ENCODE results near the gene CASP7. TPM values are rescaled to one million over a fixed set of nuclear protein-coding genes. Genes with fewer than 3 reads are reported as not detected.

The CASP7 gene
- total RNA-seq (2021) = 4.7 and 4.8 TPM in 2 replicates
- long read RNA-seq, transcript CASP7-211 (7 exons, 2,467 nt) = minor isoform, 6 of 34 reads
- long read RNA-seq, transcript CASP7-203 (7 exons, 2,377 nt) = major isoform, 24 of 34 reads
- long read RNA-seq, partial matches to known transcripts = 0 of 34 reads
- long read RNA-seq, other reads (novel, unspliced or antisense) = 2 of 34 reads

DNA sequence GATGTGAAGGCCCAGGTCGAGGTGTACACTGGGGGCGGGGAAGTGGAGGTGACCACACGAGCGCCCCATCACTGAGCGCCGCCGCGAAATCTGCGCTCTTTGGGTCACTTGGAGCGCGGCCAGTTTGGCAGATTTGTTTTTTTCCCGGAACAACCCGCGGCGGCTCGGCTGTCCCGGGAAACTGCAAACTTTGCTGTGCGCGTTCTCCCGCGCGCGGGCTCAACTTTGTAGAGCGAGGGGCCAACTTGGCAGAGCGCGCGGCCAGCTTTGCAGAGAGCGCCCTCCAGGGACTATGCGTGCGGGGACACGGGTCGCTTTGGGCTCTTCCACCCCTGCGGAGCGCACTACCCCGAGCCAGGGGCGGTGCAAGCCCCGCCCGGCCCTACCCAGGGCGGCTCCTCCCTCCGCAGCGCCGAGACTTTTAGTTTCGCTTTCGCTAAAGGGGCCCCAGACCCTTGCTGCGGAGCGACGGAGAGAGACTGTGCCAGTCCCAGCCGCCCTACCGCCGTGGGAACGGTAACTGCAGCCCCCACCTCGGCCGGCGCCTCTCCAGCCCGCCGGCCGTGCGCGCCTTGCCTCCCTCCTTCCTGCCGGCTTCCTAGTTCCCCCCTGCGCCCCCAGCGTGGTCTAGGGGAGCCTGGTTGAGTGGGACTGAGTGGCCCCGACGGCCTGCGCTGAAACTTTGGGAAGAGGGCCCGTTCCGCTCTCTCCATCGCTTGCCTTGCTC lies at the start of gene CASP7:
Gene CASP7 (plus strand): TSS at position 450 of the 727 bp plus-strand sequence. CDS start 17,582 bp downstream, outside the sequence.
- Histone ChIP-seq H2BK5ac (ENCODE audit: insufficient read length, low read length) (no peak within 1 kb of the TSS), H4K5ac (ENCODE audit: insufficient read length, low read depth, low read length) (no peak within 1 kb of the TSS), H3K9me3 (ENCODE audit: control insufficient read depth, low read depth, low read length) (no peaks in the 10 kb centered on the region), H3K4me2 (ENCODE audit: insufficient read depth, insufficient read length, low read length) (peak within 1 kb of the TSS; percentile 78), H3K23me2 (ENCODE audit: insufficient read length, low read depth, low read length, poor library complexity, severe bottlenecking) (peaks cover 8% of the 10 kb centered on the region), H3K4me1 (ENCODE audit: insufficient read depth, low read length) (0 out of 2 replicates have a peak, but pooled peaks cover 5% of the 10 kb centered on the region), H3K56ac (ENCODE audit: insufficient read length, low read depth, low read length) (no peak within 1 kb of the TSS), H2BK12ac (ENCODE audit: insufficient read length, low read depth, low read length) (no peak within 1 kb of the TSS), H3T11ph (ENCODE audit: low read length) (no peak within 1 kb of the TSS), H4K8ac (replicated peaks; ENCODE audit: insufficient read length, low read depth, low read length) (no peak within 1 kb of the TSS), H3K18ac (ENCODE audit: insufficient read length, low read depth, low read length) (peak within 1 kb of the TSS; percentile 43), H3K4ac (ENCODE audit: low read depth, low read length) (no peak within 1 kb of the TSS), H3K27ac (ENCODE audit: insufficient read length, low read depth, low read length) (no peak within 1 kb of the TSS), H3K27me3 (ENCODE audit: insufficient read depth, low read length) (no peaks in the 10 kb centered on the region; the same call in 1 of the 2 replicates), H4K91ac (ENCODE audit: insufficient read length, low read depth, low read length) (no peak within 1 kb of the TSS), H3K79me2 (ENCODE audit: insufficient read depth, low read length) (no peaks in the 10 kb centered on the region; the same call in 1 of the 2 replicates), H2BK20ac (ENCODE audit: low read depth, low read length, poor library complexity, severe bottlenecking) (no peak within 1 kb of the TSS), H2BK120ac (ENCODE audit: low read depth, low read length, poor library complexity, severe bottlenecking) (no peak within 1 kb of the TSS), H2AFZ (ENCODE audit: low read length) (no peak within 1 kb of the TSS), H3K14ac (ENCODE audit: insufficient read depth, low read length) (peak within 1 kb of the TSS; percentile 53), H3K79me1 (ENCODE audit: insufficient read depth, low read depth, low read length, poor library complexity, severe bottlenecking) (no peaks in the 10 kb centered on the region), H4K20me1 (ENCODE audit: control insufficient read depth, insufficient read depth, insufficient read length) (no peaks in the 10 kb centered on the region), H3K9ac (ENCODE audit: extremely low read depth, insufficient read length, low read length) (peak within 1 kb of the TSS; percentile 39), H2AK5ac (ENCODE audit: insufficient read length, low read length) (no peak within 1 kb of the TSS), H3K23ac (ENCODE audit: insufficient read length, low read depth, low read length) (no peak within 1 kb of the TSS), H2BK15ac (ENCODE audit: low read depth, low read length) (no peak within 1 kb of the TSS)
- peaks cover 0 to 7% of the 10 kb centered on the region in 2 experiments; a peak in 3 of 5 replicates for H3K9me3 Mint-ChIP-seq
- TF ChIP-seq CTCF (conservative IDR thresholded peaks at IDR 0.05) = 0 out of 3 replicates have a peak, but pooled peaks have one; percentile 19
- H3K27ac Mint-ChIP-seq = peak within 1 kb of the TSS in 2 of 3 experiments; percentile 35 to 55; a peak in 3 of 7 replicates
- DNase-seq = peak; percentile 88
- peaks cover 0 to 9% (median 5%) of the 10 kb centered on the region in 3 experiments; a peak in 2 of 7 replicates for H3K36me3 Mint-ChIP-seq (ENCODE audit: insufficient read depth in 1 of 3, low read depth in 3 of 3)
- peaks cover 9 to 10% of the 10 kb centered on the region in 2 experiments for H3K4me1 Mint-ChIP-seq
- peaks cover 39% of the 10 kb centered on the region for H3K27me3 Mint-ChIP-seq (ENCODE audit: low read depth)
- H3K4me3 Mint-ChIP-seq = peak within 1 kb of the TSS; percentile 81 to 95
- WGBS (ENCODE audit: extremely low coverage, insufficient read length, low lambda C conversion rate) = no CpG with 5 or more reads among the region's 68 CpGs

Data from H9 (cell line).